HG03469 (cell line): ENCODE data around the gene CTAG1B.
"Not testable (repeated sequence)": the region's sequence is repeated elsewhere in the genome, so short reads cannot be mapped to it uniquely, and the experiment has no call there.

Source experiments
- ATAC-seq: cut with Tn5 transposase; IDR thresholded peaks from one replicate; pipeline ENCODE4 v1.9.1; 2021; ENCODE audit warnings: mild to moderate bottlenecking, moderate library complexity, moderate number of reproducible peaks; ENCODE audit not compliant: unreplicated experiment

The CTAG1B gene

GRCh38 chrX:154619182-154619581 is at the start of gene CTAG1B:
Gene CTAG1B (minus strand): TSS chrX:154619282. CDS start chrX:154619218, 64 bp downstream.
- ATAC-seq = not testable (repeated sequence)

- ATAC-seq = no peak
Observed at GRCh38 chrX:154661899-154662298, 42.8 kb upstream of the CTAG1B start.

- ATAC-seq = no peak
Observed at GRCh38 chrX:154661170-154661569, 42.1 kb upstream of the CTAG1B start.

- ATAC-seq = no peak
Observed at GRCh38 chrX:154660541-154660940, 41.5 kb upstream of the CTAG1B start.

- no peak for ATAC-seq
Observed at GRCh38 chrX:154658957-154659356, 39.9 kb upstream of the CTAG1B start.

- no peak for ATAC-seq
Observed at GRCh38 chrX:154658187-154658586, 39.1 kb upstream of the CTAG1B start.

GRCh38 chrX:154657226-154657805 is 38.2 kb upstream of the CTAG1B start:
- no peak for ATAC-seq

GRCh38 chrX:154655786-154656185 is 36.7 kb upstream of the CTAG1B start:
- no peak for ATAC-seq

GRCh38 chrX:154655346-154655745 is 36.3 kb upstream of the CTAG1B start:
- no peak for ATAC-seq

- ATAC-seq = no peak
Observed at GRCh38 chrX:154654925-154655324, 35.8 kb upstream of the CTAG1B start.

GRCh38 chrX:154654372-154654771 is 35.3 kb upstream of the CTAG1B start:
- ATAC-seq = no peak

- ATAC-seq = not testable (repeated sequence)
Observed at GRCh38 chrX:154653413-154653812, 34.3 kb upstream of the CTAG1B start, which contains the start of gene CTAG2. Gene CTAG2 (minus strand): TSS chrX:154653579. CDS start chrX:154653515, 64 bp downstream.

- ATAC-seq = no peak
Observed at GRCh38 chrX:154653048-154653401, 33.9 kb upstream of the CTAG1B start.

- ATAC-seq = no peak
Observed at GRCh38 chrX:154652311-154653047, 33.4 kb upstream of the CTAG1B start.

- no peak for ATAC-seq
Observed at GRCh38 chrX:154650221-154650510, 31.1 kb upstream of the CTAG1B start.

GRCh38 chrX:154649503-154650220 is 30.6 kb upstream of the CTAG1B start:
- ATAC-seq = no peak

GRCh38 chrX:154648931-154649330 is 29.8 kb upstream of the CTAG1B start:
- ATAC-seq = no peak

GRCh38 chrX:154645745-154646378 is 26.8 kb upstream of the CTAG1B start:
- ATAC-seq = not testable (repeated sequence)

- not testable (repeated sequence) for ATAC-seq
Observed at GRCh38 chrX:154643708-154644107, 24.6 kb upstream of the CTAG1B start.

GRCh38 chrX:154641740-154642139 is 22.7 kb upstream of the CTAG1B start:
- not testable (repeated sequence) for ATAC-seq

GRCh38 chrX:154633661-154634060 is 14.6 kb upstream of the CTAG1B start:
- ATAC-seq = not testable (repeated sequence)
